ENCODE results near the gene COLQ.

DNA sequence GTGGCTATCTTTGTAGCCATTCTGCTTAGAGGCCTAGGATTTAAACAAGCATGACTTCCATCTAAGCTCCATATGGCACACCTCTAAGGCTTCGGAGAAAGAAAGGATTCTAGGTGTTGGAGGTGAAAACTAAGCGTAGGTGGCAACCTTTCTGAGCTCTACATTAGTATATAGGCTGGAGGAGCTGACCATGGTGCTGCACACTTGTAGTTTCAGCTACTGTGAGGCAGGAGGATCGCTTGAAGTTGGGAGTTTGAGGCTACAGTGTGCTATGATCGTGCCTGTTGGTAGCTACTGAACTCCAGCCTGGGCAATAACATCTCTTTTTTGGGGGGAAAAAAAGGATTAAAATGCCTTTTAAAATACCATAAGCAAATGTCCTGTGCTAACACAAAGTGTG, 86.8 kb downstream of the COLQ start:
- TF ChIP-seq POLR2A (IDR thresholded peaks at IDR 0.05): no peak
- no peak for TF ChIP-seq CTCF (IDR thresholded peaks at IDR 0.05)
- no peak for TF ChIP-seq POLR2AphosphoS5 (IDR thresholded peaks at IDR 0.05)
